GM12878 (cell line): ENCODE measurements around the gene EBLN2. TPM values are rescaled to one million over a fixed set of nuclear protein-coding genes. Genes with fewer than 3 reads are reported as not detected.
A peak's percentile ranks its signal among the peaks of the same experiment; 100 is the strongest.

Experiments used
- ATAC-seq: fragments of 200-7000 bp; cut with Tn5 transposase; 3 replicates; pipeline ENCODE4 v1.9.1; 2020; ENCODE audit warnings: mild to moderate bottlenecking, moderate library complexity
- BruUV-seq: library from RNA; stranded (reverse); fragments of 400-500 nt; replicated peaks from 2 replicates; lab custom pipeline; 2021; lab: Mats Ljungman, UMichigan
- CTCF ChIA-PET: fragments of 300-600 bp; sonication (Branson Sonifier 250); formaldehyde crosslinking; extraction: SDS; loops from one replicate; lab custom pipeline; 2021; ENCODE audit warnings: inconsistent platforms; lab: Yijun Ruan, JAX
- POLR2A ChIA-PET: fragments of 350-600 bp; formaldehyde crosslinking; extraction: SDS; loops from one replicate; lab custom pipeline; 2021; ENCODE audit warnings: inconsistent platforms; lab: Charles Lee
- RAD21 ChIA-PET: fragments of 300-600 bp; sonication (Branson Sonifier 250); formaldehyde crosslinking; loops from one replicate; lab custom pipeline; 2023; ENCODE audit warnings: antibody characterized with exemption; ENCODE audit not compliant: unreplicated experiment; lab: Charles Lee
- SMC1A ChIA-PET: fragments of 300-600 bp; sonication (Branson Sonifier 250); formaldehyde crosslinking; loops from one replicate; lab custom pipeline; 2023; ENCODE audit not compliant: unreplicated experiment, uncharacterized antibody; lab: Charles Lee
- DNase-seq: peaks from one replicate; pipeline ENCODE4 v3.0.0-alpha.2; 2011; ENCODE audit warnings: low read depth, low spot score
- FAIRE-seq: peaks from 3 replicates; lab custom pipeline; 2011; peaks lifted over from hg19 to GRCh38; lab: Jason Lieb, UNC
- H2AFZ ChIP-seq: 2 replicates; pipeline ENCODE4 v1.6.0; 2011; ENCODE audit warnings: low read depth, low read length, control low read depth; ENCODE audit not compliant: control insufficient read depth
- H3K27ac ChIP-seq: 2 replicates; pipeline ENCODE4 v1.5.1; 2011; ENCODE audit warnings: control low read depth; ENCODE audit not compliant: control insufficient read depth, insufficient read depth
- H3K27me3 ChIP-seq, 2 experiments: replicated peaks in 1 of 2; 2 replicates each; pipeline versions ENCODE4 v1.6.0 to v1.6.1; 2011; ENCODE audit warnings: low read length in 1 of 2; ENCODE audit not compliant: control insufficient read depth in 2 of 2, insufficient read depth in 2 of 2
- H3K36me3 ChIP-seq, 2 experiments: 2 replicates each; pipeline ENCODE4 v1.5.1; 2011; ENCODE audit warnings: low read length in 1 of 2; ENCODE audit not compliant: control insufficient read depth in 2 of 2, insufficient read depth in 2 of 2
- H3K4me1 ChIP-seq: 2 replicates; pipeline ENCODE4 v1.6.1; 2011; ENCODE audit warnings: mild to moderate bottlenecking, low read length, moderate library complexity, mixed read lengths; ENCODE audit not compliant: control insufficient read depth, insufficient read depth
- H3K4me2 ChIP-seq: 2 replicates; pipeline ENCODE4 v1.6.0; 2011; ENCODE audit warnings: control low read depth; ENCODE audit not compliant: control insufficient read depth, insufficient read depth
- H3K4me3 ChIP-seq: fragments of 200-600 bp; sonication (generic); 2 replicates; pipeline ENCODE4 v1.5.1; 2016
- H3K79me2 ChIP-seq: 2 replicates; pipeline ENCODE4 v1.6.0; 2011; ENCODE audit warnings: low read length; ENCODE audit not compliant: control insufficient read depth, insufficient read depth
- H3K9ac ChIP-seq: 2 replicates; pipeline ENCODE4 v1.8.0; 2011; ENCODE audit warnings: low read length, control low read depth, mixed read lengths; ENCODE audit not compliant: control insufficient read depth, insufficient read depth
- H3K9me3 ChIP-seq: replicated peaks from 3 replicates; pipeline ENCODE4 v1.5.1; 2011; ENCODE audit warnings: mild to moderate bottlenecking, low read length; ENCODE audit not compliant: control insufficient read depth, insufficient read depth
- H4K20me1 ChIP-seq: 2 replicates; pipeline ENCODE4 v1.6.0; 2011; ENCODE audit not compliant: control insufficient read depth, insufficient read depth
- ASH2L ChIP-seq: fragments of 300-600, 200-600 bp; sonication (generic); IDR thresholded peaks from 2 replicates; pipeline ENCODE4 v1.6.1; 2017; ENCODE audit warnings: low read depth, mild to moderate bottlenecking, borderline replicate concordance
- BACH1 ChIP-seq: fragments of 450-650 bp; IDR thresholded peaks from 2 replicates; pipeline ENCODE4 v1.6.1; 2017; ENCODE audit warnings: mild to moderate bottlenecking, borderline replicate concordance
- BHLHE40 ChIP-seq, 2 experiments: fragments of 450-650 bp in 1 of 2; IDR thresholded peaks; 2 replicates each; pipeline ENCODE4 v1.6.1; 2011 to 2017; ENCODE audit warnings: low read depth in 2 of 2, borderline replicate concordance in 1 of 2, improper control_type of control experiment in 1 of 2, low read length in 1 of 2, mild to moderate bottlenecking in 1 of 2
- CBX3 ChIP-seq: fragments of 200-600 bp; sonication (generic); IDR thresholded peaks from 2 replicates; pipeline ENCODE4 v1.6.1; 2016; ENCODE audit warnings: low read depth, borderline replicate concordance
- CTCF ChIP-seq, 3 experiments: IDR thresholded peaks in 2 of 3; conservative IDR thresholded peaks in 1 of 3; 2 replicates each; pipeline ENCODE4 v1.5.1; 2011; ENCODE audit warnings: low read depth in 3 of 3, low read length in 3 of 3, mild to moderate bottlenecking in 3 of 3, control low read depth in 2 of 3, moderate library complexity in 2 of 3, inconsistent platforms in 1 of 3, mixed read lengths in 1 of 3; ENCODE audit not compliant: control insufficient read depth in 2 of 3, insufficient read depth in 1 of 3; ENCODE audit errors: extremely low read depth in 1 of 3
- FOXM1 ChIP-seq: IDR thresholded peaks from 2 replicates; pipeline ENCODE4 v1.6.1; 2012; ENCODE audit warnings: low read depth, mild to moderate bottlenecking, inconsistent platforms, low read length, moderate library complexity
- KDM1A ChIP-seq: fragments of 200-600 bp; sonication (generic); IDR thresholded peaks from 2 replicates; pipeline ENCODE4 v1.6.1; 2016; ENCODE audit warnings: borderline replicate concordance
- MAX ChIP-seq: IDR thresholded peaks from 2 replicates; pipeline ENCODE4 v1.6.1; 2012; ENCODE audit warnings: low read depth, low read length, improper control_type of control experiment
- POU2F2 ChIP-seq: IDR thresholded peaks from 3 replicates; pipeline ENCODE4 v1.6.1; 2011; ENCODE audit warnings: low read depth, mild to moderate bottlenecking, low read length, borderline replicate concordance
- RAD21 ChIP-seq: IDR thresholded peaks from 2 replicates; pipeline ENCODE4 v1.6.1; 2011; ENCODE audit warnings: mild to moderate bottlenecking, low read depth, low read length, moderate library complexity; ENCODE audit not compliant: insufficient read depth
- RAD51 ChIP-seq: fragments of 450-650 bp; IDR thresholded peaks from 2 replicates; pipeline ENCODE4 v1.6.1; 2016; ENCODE audit warnings: moderate library complexity, mild to moderate bottlenecking, inconsistent platforms
- SMC3 ChIP-seq: IDR thresholded peaks from 2 replicates; pipeline ENCODE4 v1.6.1; 2011; ENCODE audit warnings: low read length, improper control_type of control experiment, borderline replicate concordance
- USF2 ChIP-seq: IDR thresholded peaks from 2 replicates; pipeline ENCODE4 v1.6.1; 2011; ENCODE audit warnings: low read depth, low read length, improper control_type of control experiment, borderline replicate concordance
- ZBTB40 ChIP-seq: fragments of 450-650 bp; IDR thresholded peaks from 2 replicates; pipeline ENCODE4 v1.6.1; 2016; ENCODE audit warnings: mild to moderate bottlenecking, moderate library complexity, borderline replicate concordance
- WGBS: methylation state at CpG from one replicate; pipeline ENCODE4 v1.1.6; 2016; ENCODE audit warnings: low lambda C conversion rate; ENCODE audit not compliant: insufficient replicate concordance, insufficient coverage; ENCODE audit errors: missing lambda C conversion rate; 5-methylcytosine and 5-hydroxymethylcytosine counted together
- in situ Hi-C: fragments of 300-500 bp; cut with MboI; formaldehyde crosslinking; loops from 9 replicates; pipeline ENCODE4 v1.14.3; 2018; ENCODE audit warnings: mixed read lengths
- intact Hi-C: fragments of 100-400 bp; cut with micrococcal nuclease; formaldehyde crosslinking; loops from one replicate; pipeline ENCODE4 v1.14.2; 2022; ENCODE audit not compliant: unreplicated experiment
- polyA plus RNA-seq, 11 experiments: library from polyadenylated mRNA; depleted of rRNA in 4 of 11; unstranded in 6 of 11; stranded (reverse) in 5 of 11; fragments of >200 nt; fragmentation: Nextera tagmentation in 4 of 11; fragmentation: Illumina TruSeq in 1 of 11; extraction: Ambion mirVana in 4 of 11; extraction: Trizol in 1 of 11; gene quantifications; 1 replicate in 1 of 11; 2 replicates in 10 of 11; pipeline versions ENCODE4 v1.2.1 to v1.2.3, GENCODE V29; 2011 to 2016; ENCODE audit warnings: inconsistent platforms in 2 of 11, missing spikeins in 2 of 11, low read depth in 1 of 11
- total RNA-seq, 4 experiments: library from RNA; depleted of rRNA in 3 of 4; stranded (reverse); fragments of >200 nt in 3 of 4; fragmentation: Illumina TruSeq in 1 of 4; extraction: Trizol in 1 of 4; gene quantifications; 2 replicates each; pipeline versions ENCODE4 v1.2.1 to v1.2.3, GENCODE V29; 2013 to 2021

EBLN2 gene
- total and polyA plus RNA-seq, 10 of the 15 experiments (the other 5 are each of a cell fraction or from before 2014, with no cell fraction given): 0.84 to 6.8 (median 3.6) TPM

- Histone ChIP-seq H3K9me3 (no peaks in the 10 kb centered on the region), H4K20me1 (no peaks in the 10 kb centered on the region), H3K4me1 (no peaks in the 10 kb centered on the region), H3K9ac (no peak overlapping the region), H3K36me3 (no peaks in the 10 kb centered on the region), H3K4me3 (no peak overlapping the region), H3K4me2 (no peak overlapping the region), H3K79me2 (no peaks in the 10 kb centered on the region), H2AFZ (no peak overlapping the region), H3K27me3 (no peaks in the 10 kb centered on the region), H3K27ac (no peak overlapping the region)
- in situ Hi-C loops (loop anchor here (5.0 to 10.0 kb wide), 4 partner anchors 234 to 1351 kb away; no protein-coding TSS in a partner anchor), intact Hi-C loops (loop anchor here (1.0 to 2.0 kb wide), 3 partner anchors 148 to 1375 kb away; no protein-coding TSS in a partner anchor)
- DNase-seq: no peak
- ChIA-PET RAD21 (interaction anchor here (0.6 to 3.3 kb wide), 15 partner anchors 29 to 1376 kb away, joined by 3 to 26 read pairs (median 5); no protein-coding TSS in a partner anchor), POLR2A (no interaction called here), SMC1A (interaction anchor here (0.6 to 3.5 kb wide), 15 partner anchors 9 to 1375 kb away, joined by 3 to 24 read pairs (median 4); no protein-coding TSS in a partner anchor), CTCF (interaction anchor here (0.5 to 6.1 kb wide), 35 partner anchors 9 to 1375 kb away, joined by 3 to 54 read pairs (median 3); no protein-coding TSS in a partner anchor)
- BruUV-seq: no TSS peak
- WGBS: 31% methylated on average over 8 of the region's 8 CpGs
- peak; percentile 76 for ATAC-seq
- peak; percentile 38 for FAIRE-seq
- 0 out of 4 replicates have a peak, but pooled peaks of 1 of the 2 experiments have one; percentile 5 for TF ChIP-seq BHLHE40 (IDR thresholded peaks at IDR 0.05; ENCODE audit: borderline replicate concordance in 1 of 2, low read depth in 2 of 2, low read length in 1 of 2)
- TF ChIP-seq POU2F2: no peak
- TF ChIP-seq FOXM1: 0 out of 2 replicates have a peak, but pooled peaks have one; percentile 33
- peak; percentile 88 for TF ChIP-seq SMC3
- TF ChIP-seq MAX: no peak
- no peak for TF ChIP-seq ZBTB40
- no peak for TF ChIP-seq RAD51
- no peak for TF ChIP-seq CBX3
- no peak for TF ChIP-seq KDM1A
- no peak for TF ChIP-seq ASH2L
- TF ChIP-seq RAD21: peak; percentile 98
- no peak for TF ChIP-seq USF2
- TF ChIP-seq BACH1: no peak
- peak; percentile 67 to 89 (median 72) for TF ChIP-seq CTCF (IDR thresholded peaks at IDR 0.05 in 2 of 3, conservative IDR thresholded peaks at IDR 0.05 in 1 of 3; ENCODE audit: control insufficient read depth in 2 of 3, extremely low read depth in 1 of 3, insufficient read depth in 1 of 3, low read depth in 3 of 3, low read length in 3 of 3)
Measured at GRCh38 chr3:73086071-73086494, 24.6 kb downstream of the EBLN2 start.
